Measurements from ENCODE around the gene PRDX5. TPM values are rescaled to one million over a fixed set of nuclear protein-coding genes. Genes with fewer than 3 reads are reported as not detected.
"Not testable (repeated sequence)": the region's sequence is repeated elsewhere in the genome, so short reads cannot be mapped to it uniquely, and the experiment has no call there.

PRDX5 gene
- total and polyA plus RNA-seq, 8 donors, result 59.0 to 245 (median 88.6) TPM

GRCh38 chr11:64313491-64314145 is 4.3 kb upstream of the PRDX5 start:
- ATAC-seq (no peak), DNase-seq (peak in 4 of 6 donors; percentile 29 to 79 (median 56)), FAIRE-seq (no peak)
- no peaks in the 10 kb centered on the region for H3K27me3 ChIP-seq
- peaks cover 0 to 7% (median 4%) of the 10 kb centered on the region in 3 donors for H3K4me1 ChIP-seq
- intact Hi-C loops (cut with DNase I), result no loop called here
- 79% methylated on average over 17 to 18 of the region's 18 CpGs for WGBS, 2 donors
- TF ChIP-seq CTCF (IDR thresholded peaks at IDR 0.05), result no peak
- no peak overlapping the region for H3K4me3 ChIP-seq
- H3K27ac ChIP-seq, result no peak overlapping the region
- H3K9me3 ChIP-seq, result no peaks in the 10 kb centered on the region
- H3K36me3 ChIP-seq, result peaks cover 0 to 16% (median 10%) of the 10 kb centered on the region in 3 donors

DNA sequence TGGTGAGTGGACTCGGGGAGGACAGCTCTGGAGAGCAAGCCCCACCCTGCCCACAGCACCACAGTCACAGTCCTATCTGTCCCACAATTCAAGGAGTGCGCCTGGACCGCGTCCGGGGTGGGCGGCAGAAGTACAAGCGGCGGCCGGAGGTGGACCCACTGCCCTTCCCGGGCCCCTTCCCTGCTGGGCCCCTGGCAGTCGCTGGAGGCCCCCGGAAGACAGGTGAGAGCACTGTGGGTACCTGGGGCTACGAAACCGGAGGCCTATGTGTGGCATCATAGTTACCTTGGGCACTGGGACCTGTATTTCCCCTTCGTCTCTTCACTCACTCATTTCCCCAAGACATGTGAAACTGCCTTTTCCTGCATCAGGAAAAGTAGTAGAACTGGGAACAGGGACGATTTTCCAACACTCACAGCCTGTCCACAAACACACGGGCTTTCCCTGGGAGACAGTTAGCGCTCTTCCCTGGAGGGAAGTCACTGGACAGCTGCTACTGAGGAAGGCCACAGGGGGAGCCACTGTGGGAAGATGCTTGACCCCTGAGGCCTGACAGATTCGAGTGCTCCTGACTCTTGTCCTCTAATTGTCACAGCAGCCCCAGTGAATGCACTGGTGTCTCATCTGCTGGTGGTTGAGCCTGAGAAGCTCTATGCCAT is 3.6 kb upstream of the PRDX5 start:
- H3K4me1 ChIP-seq, result peaks cover 4 to 9% (median 7%) of the 10 kb centered on the region in 3 donors
- WGBS, 2 donors, result 83 to 84% methylated on average over 19 of the region's 19 CpGs
- intact Hi-C loops (cut with DNase I), result no loop called here
- DNase-seq (peak in 1 of 6 donors; percentile 75), FAIRE-seq (no peak), ATAC-seq (no peak)
- peak overlapping the region in 1 of 4 donors; percentile 14 for H3K27ac ChIP-seq
- TF ChIP-seq CTCF (IDR thresholded peaks at IDR 0.05), result no peak
- peaks cover 0 to 16% (median 10%) of the 10 kb centered on the region in 3 donors for H3K36me3 ChIP-seq
- H3K27me3 ChIP-seq, result no peaks in the 10 kb centered on the region
- no peaks in the 10 kb centered on the region for H3K9me3 ChIP-seq
- no peak overlapping the region for H3K4me3 ChIP-seq

- intact Hi-C loops (cut with DNase I), result no loop called here
- peak in 1 of 6 donors; percentile 23 for DNase-seq
- no peak for TF ChIP-seq CTCF (IDR thresholded peaks at IDR 0.05)
- Histone ChIP-seq H3K27ac (no peak overlapping the region), H3K27me3 (no peaks in the 10 kb centered on the region), H3K4me1 (peaks cover 7 to 10% (median 7%) of the 10 kb centered on the region in 3 donors), H3K36me3 (peaks cover 0 to 16% (median 10%) of the 10 kb centered on the region in 3 donors), H3K4me3 (no peak overlapping the region), H3K9me3 (no peaks in the 10 kb centered on the region)
- no peak for FAIRE-seq
- 88 to 93% methylated on average over 24 of the region's 24 CpGs for WGBS, 2 donors
- no peak for ATAC-seq
Observed at GRCh38 chr11:64314805-64315561, 2.9 kb upstream of the PRDX5 start.

GRCh38 chr11:64315667-64316526 is 2.0 kb upstream of the PRDX5 start:
- peak overlapping the region in 2 of 4 donors; percentile 71 to 84 for H3K4me3 ChIP-seq
- H3K9me3 ChIP-seq; ATAC-seq; H3K27me3 ChIP-seq; FAIRE-seq; intact Hi-C loops (cut with DNase I): not testable (repeated sequence)
- peak overlapping the region in 2 of 4 donors; percentile 98 to 99 for H3K27ac ChIP-seq
- peak in 3 of 6 donors; percentile 37 to 72 (median 55) for DNase-seq
- WGBS, 2 donors, result 72 to 81% methylated on average over 25 of the region's 25 CpGs
- H3K4me1 ChIP-seq, result peaks cover 7 to 10% (median 7%) of the 10 kb centered on the region in 3 donors
- H3K36me3 ChIP-seq, result peaks cover 0 to 16% (median 10%) of the 10 kb centered on the region in 3 donors
